ENCODE data around the gene TENM4. TPM values are rescaled to one million over a fixed set of nuclear protein-coding genes. Genes with fewer than 3 reads are reported as not detected.

The TENM4 gene
- total RNA-seq, 4 donors from 2014 or later, result 16.8 to 158 (median 120) TPM

DNA sequence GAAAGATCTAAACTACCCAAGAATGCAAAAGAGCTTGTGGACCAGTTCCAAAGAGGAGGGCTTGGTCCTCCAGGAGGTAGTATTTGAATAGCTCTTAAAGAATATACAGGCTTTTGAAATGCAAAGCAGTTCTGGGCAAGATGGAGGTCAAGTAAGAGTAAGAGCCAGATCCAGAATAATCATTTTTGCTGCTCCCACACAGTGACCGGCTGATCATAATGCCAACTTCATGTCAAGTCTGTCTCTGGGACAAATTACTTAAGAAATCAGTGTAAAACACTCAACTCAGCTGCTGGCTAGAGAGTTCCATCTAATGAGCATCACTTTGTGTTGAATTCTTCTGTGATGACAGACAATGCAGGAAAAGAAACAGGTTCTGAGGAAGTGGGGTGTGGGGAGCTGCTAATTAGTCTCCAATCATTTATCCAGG is 615.2 kb downstream of the TENM4 start:
- Histone ChIP-seq H3K27me3 (no peaks in the 10 kb centered on the region), H3K4me1 (peaks cover 26 to 37% of the 10 kb centered on the region in 2 donors), H3K9me3 (no peaks in the 10 kb centered on the region), H3K4me3 (replicated peaks in 1 of 3) (no peak overlapping the region), H3K27ac (peak overlapping the region in 1 of 3 donors; percentile 17), H3K36me3 (no peaks in the 10 kb centered on the region)
- intact Hi-C loops (cut with DNase I), result loop anchor here (10.0 kb wide), 2 partner anchors 81 to 171 kb away; no protein-coding TSS in a partner anchor
- TF ChIP-seq, protein P1, sequence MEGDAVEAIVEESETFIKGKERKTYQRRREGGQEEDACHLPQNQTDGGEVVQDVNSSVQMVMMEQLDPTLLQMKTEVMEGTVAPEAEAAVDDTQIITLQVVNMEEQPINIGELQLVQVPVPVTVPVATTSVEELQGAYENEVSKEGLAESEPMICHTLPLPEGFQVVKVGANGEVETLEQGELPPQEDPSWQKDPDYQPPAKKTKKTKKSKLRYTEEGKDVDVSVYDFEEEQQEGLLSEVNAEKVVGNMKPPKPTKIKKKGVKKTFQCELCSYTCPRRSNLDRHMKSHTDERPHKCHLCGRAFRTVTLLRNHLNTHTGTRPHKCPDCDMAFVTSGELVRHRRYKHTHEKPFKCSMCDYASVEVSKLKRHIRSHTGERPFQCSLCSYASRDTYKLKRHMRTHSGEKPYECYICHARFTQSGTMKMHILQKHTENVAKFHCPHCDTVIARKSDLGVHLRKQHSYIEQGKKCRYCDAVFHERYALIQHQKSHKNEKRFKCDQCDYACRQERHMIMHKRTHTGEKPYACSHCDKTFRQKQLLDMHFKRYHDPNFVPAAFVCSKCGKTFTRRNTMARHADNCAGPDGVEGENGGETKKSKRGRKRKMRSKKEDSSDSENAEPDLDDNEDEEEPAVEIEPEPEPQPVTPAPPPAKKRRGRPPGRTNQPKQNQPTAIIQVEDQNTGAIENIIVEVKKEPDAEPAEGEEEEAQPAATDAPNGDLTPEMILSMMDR (IDR thresholded peaks at IDR 0.05), result no peak
- no peak for TF ChIP-seq POLR2A (IDR thresholded peaks at IDR 0.05)
- peak in 1 of 2 donors; percentile 41 for DNase-seq
- WGBS, 2 donors, result 26 to 28% methylated on average over 1 of the region's 1 CpG

DNA sequence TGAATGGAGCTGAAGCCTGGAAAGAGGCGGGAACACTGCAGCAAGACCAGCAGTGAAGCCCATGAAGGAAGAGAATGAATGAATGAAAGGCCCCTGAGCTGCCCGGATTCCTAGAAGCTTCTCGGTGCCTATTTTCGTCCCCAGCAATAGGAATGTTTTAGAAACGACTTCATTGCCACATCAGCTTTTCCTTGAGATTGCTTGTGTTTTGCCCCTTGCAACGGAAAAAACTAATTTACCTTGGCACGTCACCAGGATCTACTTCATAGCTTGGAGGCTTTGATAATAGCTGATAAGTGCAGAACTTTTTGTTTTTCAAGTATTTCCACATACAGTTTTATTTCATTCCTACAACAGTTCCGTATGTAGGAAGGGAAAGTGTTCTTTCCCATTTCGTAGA is 617.2 kb downstream of the TENM4 start:
- Histone ChIP-seq H3K36me3 (no peaks in the 10 kb centered on the region), H3K4me3 (replicated peaks in 1 of 3) (no peak overlapping the region), H3K27me3 (no peaks in the 10 kb centered on the region), H3K27ac (peak overlapping the region; percentile 1 to 76 (median 71)), H3K4me1 (peaks cover 39 to 57% of the 10 kb centered on the region in 2 donors), H3K9me3 (no peaks in the 10 kb centered on the region)
- no peak for DNase-seq
- intact Hi-C loops (cut with DNase I), result loop anchor here (10.0 kb wide), 2 partner anchors 79 to 169 kb away; no protein-coding TSS in a partner anchor
- no peak for TF ChIP-seq POLR2A (IDR thresholded peaks at IDR 0.05)
- TF ChIP-seq, protein P1 (IDR thresholded peaks at IDR 0.05), result no peak
- WGBS, 2 donors, result 49% methylated on average over 9 of the region's 9 CpGs

DNA sequence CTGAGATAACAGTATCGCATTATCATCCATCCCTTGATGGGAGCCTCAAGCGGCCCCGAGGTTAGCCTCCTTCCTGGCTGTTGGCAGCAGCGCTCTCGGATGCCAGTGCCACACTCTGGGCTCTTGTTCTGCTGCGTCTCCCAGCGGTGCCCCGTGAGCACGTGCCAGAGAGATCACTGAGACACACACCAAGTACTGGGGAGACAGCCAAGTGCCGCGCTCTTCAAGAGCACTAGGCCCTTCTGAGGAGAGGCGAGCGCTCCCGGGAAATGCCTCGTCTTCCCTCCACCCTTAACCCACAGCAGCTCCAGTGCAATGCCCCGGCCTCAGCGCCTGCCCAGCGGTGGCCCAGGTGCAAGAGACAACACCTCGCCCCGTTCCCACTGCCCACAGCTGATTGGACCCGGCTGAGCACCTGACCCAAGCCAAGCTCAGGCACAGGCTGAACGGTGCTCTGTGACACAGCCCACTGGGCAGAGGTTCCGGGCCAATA is 617.9 kb downstream of the TENM4 start:
- Histone ChIP-seq H3K9me3 (no peaks in the 10 kb centered on the region), H3K36me3 (no peaks in the 10 kb centered on the region), H3K27ac (peak overlapping the region; percentile 1 to 76 (median 71)), H3K4me1 (peaks cover 41 to 63% of the 10 kb centered on the region in 2 donors), H3K27me3 (no peaks in the 10 kb centered on the region), H3K4me3 (replicated peaks in 1 of 3) (no peak overlapping the region)
- TF ChIP-seq POLR2A (IDR thresholded peaks at IDR 0.05), result peak in 1 of 2 donors; percentile 36
- TF ChIP-seq, protein P1 (IDR thresholded peaks at IDR 0.05), result peak in 1 of 6 experiments; percentile 18
- peak; percentile 96 for DNase-seq
- intact Hi-C loops (cut with DNase I), result loop anchor here (10.0 kb wide), 2 partner anchors 78 to 168 kb away; no protein-coding TSS in a partner anchor
- 33 to 39% methylated on average over 18 to 22 of the region's 23 CpGs for WGBS, 2 donors

DNA sequence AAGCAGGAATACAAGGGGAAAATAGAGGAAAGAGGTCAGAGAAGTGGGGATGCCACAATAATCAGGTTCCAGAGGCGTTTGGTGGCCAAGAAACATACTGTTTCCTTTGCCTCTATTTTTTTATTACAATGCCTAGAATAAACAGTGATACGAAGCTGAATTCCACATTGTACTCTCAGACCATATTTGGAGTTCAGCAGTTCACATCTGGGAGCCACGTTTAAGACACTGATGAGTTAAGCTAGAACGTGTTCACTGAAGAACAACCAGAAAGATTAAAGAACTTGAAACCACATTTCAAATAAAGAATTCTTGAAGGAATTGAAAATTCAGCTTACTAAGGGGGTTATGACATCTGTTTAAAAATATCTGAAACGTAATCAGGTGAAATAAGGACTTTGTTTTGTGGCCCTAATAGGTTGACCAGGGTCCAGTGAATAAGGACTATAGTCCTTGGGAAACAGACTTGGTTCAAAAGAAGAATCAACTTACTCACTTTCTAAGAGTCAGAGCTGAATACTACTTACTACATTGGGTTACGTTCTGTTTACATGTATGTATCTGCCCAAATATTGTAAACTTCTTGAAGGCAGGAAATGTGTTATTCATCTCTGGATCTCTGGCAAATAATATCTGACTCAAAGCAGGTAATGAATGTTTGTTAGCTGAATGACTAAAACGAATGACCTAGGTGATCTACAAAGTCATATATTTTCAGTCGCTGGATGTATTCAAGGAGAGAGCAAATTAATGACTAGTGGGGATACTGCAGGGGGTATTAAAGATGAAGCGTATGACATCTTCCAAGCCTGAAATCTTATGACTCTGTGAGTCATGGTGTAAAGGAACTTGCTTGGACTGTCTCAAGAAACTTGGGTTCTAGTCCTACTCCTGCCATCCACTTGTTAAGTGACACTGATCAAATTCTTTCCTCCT is 619.2 kb downstream of the TENM4 start:
- WGBS, 2 donors, result 71 to 85% methylated on average over 9 of the region's 9 CpGs
- no peak for TF ChIP-seq POLR2A (IDR thresholded peaks at IDR 0.05)
- TF ChIP-seq, protein P1 (IDR thresholded peaks at IDR 0.05), result no peak

More for the DNA sequence above, 619.2 kb downstream of the TENM4 start:
- no peak for DNase-seq
- Histone ChIP-seq H3K27me3 (no peaks in the 10 kb centered on the region), H3K27ac (peak overlapping the region; percentile 59 to 73 (median 64)), H3K4me3 (replicated peaks in 1 of 3) (no peak overlapping the region), H3K36me3 (no peaks in the 10 kb centered on the region), H3K4me1 (peaks cover 46 to 73% of the 10 kb centered on the region in 2 donors), H3K9me3 (no peaks in the 10 kb centered on the region)
- intact Hi-C loops (cut with DNase I), result loop anchor here (10.0 kb wide), 2 partner anchors 77 to 167 kb away; no protein-coding TSS in a partner anchor
